GM19468 (cell line): Measurements from ENCODE around the gene JAG2.

ENCODE experiments used
- ATAC-seq: cut with Tn5 transposase; IDR thresholded peaks from one replicate; pipeline ENCODE4 v1.9.1; 2021; ENCODE audit warnings: mild to moderate bottlenecking, moderate library complexity, moderate number of reproducible peaks; ENCODE audit not compliant: unreplicated experiment; ENCODE audit errors: extremely low read depth

The JAG2 gene

DNA sequence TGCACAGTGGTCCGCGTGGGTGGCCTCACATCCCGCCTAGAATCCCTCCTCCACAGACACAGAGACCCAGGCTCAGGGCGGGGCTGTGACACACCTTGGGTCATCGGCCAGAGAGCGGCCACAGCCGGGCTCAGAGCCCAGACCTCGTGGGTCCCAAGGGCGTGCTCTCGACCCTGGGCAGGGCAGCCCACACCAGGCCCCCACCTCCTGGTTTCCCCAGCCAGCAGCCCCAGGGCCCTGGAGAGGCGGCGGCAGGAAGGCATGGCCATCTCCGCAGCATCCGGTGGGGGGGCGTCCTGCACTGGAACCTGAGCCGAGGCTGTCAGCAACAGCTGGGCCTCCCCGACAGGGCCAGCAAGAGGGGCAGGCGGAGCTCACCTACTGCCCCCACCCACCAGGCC lies 15.2 kb downstream of the JAG2 start:
- no peak for ATAC-seq

- no peak for ATAC-seq
Observed at GRCh38 chr14:105152794-105153241, 15.8 kb downstream of the JAG2 start.

- ATAC-seq: no peak
Observed at GRCh38 chr14:105151838-105152793, 16.5 kb downstream of the JAG2 start.

DNA sequence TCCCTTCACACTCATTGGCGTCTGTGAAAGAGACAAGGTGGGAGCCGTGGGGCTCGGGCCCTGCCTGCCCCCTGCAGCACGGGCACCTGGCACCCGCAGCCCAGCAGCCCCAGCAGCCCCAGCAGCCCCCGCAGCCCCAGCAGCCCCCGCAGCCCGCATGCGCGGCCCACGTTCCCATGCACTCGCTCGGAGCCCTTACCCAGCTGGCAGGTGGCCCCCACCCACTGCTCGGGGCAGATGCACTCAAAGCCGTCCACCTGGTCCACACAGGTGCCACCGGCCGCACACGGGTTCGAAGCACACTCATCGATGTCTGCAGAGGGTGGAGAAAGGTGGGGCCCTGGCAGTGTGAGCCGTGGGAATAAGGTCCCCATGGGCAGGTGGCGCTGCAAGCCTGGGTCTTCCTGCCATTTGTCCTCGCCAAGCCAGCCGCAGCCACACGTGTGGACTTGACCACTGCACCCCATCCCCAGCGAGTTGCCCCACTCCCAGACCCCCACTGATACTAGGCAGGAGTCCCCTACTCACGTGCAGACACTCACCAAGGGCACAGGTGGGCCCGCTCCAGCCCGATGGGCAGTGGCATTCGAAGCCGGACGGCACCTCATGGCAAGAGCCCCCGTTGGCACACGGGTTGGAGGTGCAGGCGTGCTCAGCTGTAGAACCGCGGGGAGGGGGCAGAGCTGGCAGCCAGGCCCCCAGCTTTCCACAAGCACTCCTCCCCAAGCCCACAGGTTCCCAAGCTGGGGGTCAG lies 17.3 kb downstream of the JAG2 start:
- no peak for ATAC-seq

GRCh38 chr14:105150368-105151083 lies 18.1 kb downstream of the JAG2 start:
- ATAC-seq: no peak

DNA sequence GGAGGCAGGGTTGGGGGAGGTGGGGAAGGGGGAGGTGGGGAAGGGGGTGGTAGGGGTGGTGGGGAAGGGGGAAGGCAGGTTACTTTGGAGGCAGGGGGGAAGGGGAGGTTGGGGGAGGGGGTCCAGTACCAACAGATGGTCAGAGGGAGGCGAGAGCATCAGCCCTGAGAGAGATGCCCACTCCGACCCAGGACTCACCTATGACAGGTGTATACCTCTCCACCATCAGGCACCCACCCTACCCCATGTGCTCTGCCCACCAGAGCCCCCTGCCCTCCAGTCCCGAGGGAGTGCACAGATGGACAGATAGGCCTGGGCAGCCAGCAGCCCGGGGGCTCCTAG lies 18.6 kb downstream of the JAG2 start:
- no peak for ATAC-seq

GRCh38 chr14:105149146-105149781 lies 19.3 kb downstream of the JAG2 start:
- ATAC-seq: no peak

GRCh38 chr14:105148604-105149145 lies 19.9 kb downstream of the JAG2 start:
- ATAC-seq: no peak

- ATAC-seq: no peak
Observed at GRCh38 chr14:105147671-105148603, 20.6 kb downstream of the JAG2 start.

- ATAC-seq: no peak
Observed at GRCh38 chr14:105146976-105147635, 21.5 kb downstream of the JAG2 start.

- no peak for ATAC-seq
Observed at GRCh38 chr14:105146181-105146975, 22.2 kb downstream of the JAG2 start.

GRCh38 chr14:105145381-105146180 lies 23.0 kb downstream of the JAG2 start:
- no peak for ATAC-seq

DNA sequence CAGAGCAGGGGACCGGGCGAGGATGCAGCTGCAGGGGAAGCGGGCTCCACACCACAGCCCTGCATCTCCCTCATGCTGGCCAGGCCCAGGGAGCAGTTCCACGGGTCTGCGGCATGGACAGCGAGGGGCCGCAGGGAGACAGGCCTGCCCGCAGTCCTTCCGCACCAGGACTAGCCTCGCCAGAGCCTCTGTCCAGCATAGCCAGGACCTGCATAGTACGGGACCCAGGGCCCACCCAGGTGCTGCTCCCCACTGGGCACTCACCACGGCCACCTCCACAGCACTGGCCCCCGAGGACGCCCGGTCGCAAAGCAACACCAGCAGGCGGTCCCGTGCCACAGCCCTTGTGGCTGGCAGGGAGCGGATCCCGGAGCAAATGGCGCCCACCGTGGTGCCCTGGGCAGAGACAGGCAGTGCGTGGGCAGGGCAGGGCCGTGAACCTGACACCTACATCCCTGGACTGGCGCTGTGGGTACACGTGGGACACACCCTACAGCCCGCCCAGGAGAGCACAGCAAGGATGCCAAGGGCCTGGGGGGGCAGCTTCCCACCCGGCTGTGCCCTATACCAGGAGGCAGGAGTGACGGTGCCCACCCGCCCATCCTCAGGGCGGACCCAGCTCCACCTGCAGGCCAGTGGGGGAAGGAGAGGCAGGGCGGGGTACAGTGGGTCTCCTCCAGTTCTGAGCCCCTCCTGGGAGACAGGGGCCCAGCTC lies 23.8 kb downstream of the JAG2 start:
- ATAC-seq: no peak

GRCh38 chr14:105144026-105144665 lies 24.4 kb downstream of the JAG2 start:
- ATAC-seq: no peak

DNA sequence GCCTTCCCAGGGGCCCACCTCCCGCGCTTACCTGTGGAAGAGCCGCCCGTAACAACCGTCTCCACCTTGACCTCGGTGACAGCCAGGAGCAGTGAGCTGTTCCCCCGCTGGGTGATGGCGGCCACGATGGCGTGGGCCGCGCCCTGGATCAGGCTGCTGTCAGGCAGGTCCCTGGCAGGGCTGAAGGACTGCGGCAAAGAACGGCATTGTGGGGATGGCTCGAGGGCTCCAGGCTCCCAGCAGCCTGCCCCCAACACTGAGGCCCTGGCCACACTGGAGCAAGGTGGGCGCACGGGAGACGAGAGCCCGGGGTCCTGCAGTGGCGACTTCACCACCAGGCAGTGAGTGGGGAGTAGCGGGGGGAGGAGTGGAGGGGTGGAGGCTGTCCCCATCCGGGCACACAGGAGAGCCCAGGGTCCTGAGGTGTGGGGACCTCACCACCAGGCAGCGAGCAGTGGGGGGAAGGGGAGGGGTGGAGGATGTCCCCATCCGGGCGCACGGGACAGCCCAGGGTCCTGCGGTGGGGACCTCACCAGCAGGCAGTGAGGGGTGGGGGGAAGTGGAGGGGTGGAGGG lies 25.0 kb downstream of the JAG2 start:
- ATAC-seq: no peak
